HCT116 (cell line): ENCODE data around the gene ANKRD39.

ENCODE experiments used
- EZH2 ChIP-seq: fragments of 200-600 bp; sonication (generic); IDR thresholded peaks from 2 replicates; pipeline ENCODE4 v1.6.1; 2017; ENCODE audit warnings: antibody characterized with exemption, mixed run types
- EZH2phosphoT487 ChIP-seq: fragments of 200-600 bp; IDR thresholded peaks from 2 replicates; pipeline ENCODE4 v1.6.1; 2018; ENCODE audit warnings: antibody characterized with exemption, borderline replicate concordance
- POLR2A ChIP-seq: IDR thresholded peaks from 2 replicates; pipeline ENCODE4 v1.7.0; 2011; ENCODE audit warnings: borderline replicate concordance; ENCODE audit not compliant: insufficient read depth, insufficient read length; ENCODE audit errors: extremely low read depth
- POLR2AphosphoS5 ChIP-seq: IDR thresholded peaks from 2 replicates; pipeline ENCODE4 v1.6.1; 2011; ENCODE audit warnings: mild to moderate bottlenecking, low read depth, low read length, moderate library complexity
- SP1 ChIP-seq: IDR thresholded peaks from 2 replicates; pipeline ENCODE4 v1.6.1; 2012; ENCODE audit warnings: low read depth
- TF ChIP-seq, protein P1 (sequence below): IDR thresholded peaks from 2 replicates; pipeline ENCODE4 v1.6.1; 2012; ENCODE audit warnings: low read depth
- TF ChIP-seq, protein P2 (sequence below): IDR thresholded peaks from 2 replicates; pipeline ENCODE4 v1.6.1; 2012
- TF ChIP-seq, protein P3 (sequence below), 3 experiments: fragments of 200-600 bp in 1 of 3; sonication (generic) in 1 of 3; IDR thresholded peaks in 2 of 3; conservative IDR thresholded peaks in 1 of 3; 2 replicates each; pipeline ENCODE4 v1.5.1; 2012 to 2017; ENCODE audit warnings: low read depth in 2 of 3, low read length in 2 of 3, antibody characterized with exemption in 1 of 3, borderline replicate concordance in 1 of 3, control low read depth in 1 of 3, mild to moderate bottlenecking in 1 of 3, mixed read lengths in 1 of 3, mixed run types in 1 of 3, moderate library complexity in 1 of 3; ENCODE audit not compliant: insufficient read depth in 1 of 3

DNA sequence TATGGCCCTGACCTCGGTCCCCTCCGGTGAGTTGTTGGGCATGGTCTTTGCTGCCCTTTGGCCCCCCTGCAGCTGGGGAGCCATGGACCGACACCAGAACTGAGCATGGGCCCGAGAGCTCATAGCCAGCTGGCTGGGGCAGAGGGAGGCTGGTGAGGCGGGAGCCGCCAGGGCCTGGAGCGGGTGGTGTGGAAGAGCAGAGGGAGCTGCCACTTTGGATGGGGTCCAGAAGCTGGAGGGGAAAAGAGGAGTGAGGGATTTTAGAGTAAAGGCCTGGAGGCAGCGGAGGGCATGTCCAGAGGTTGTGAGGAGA lies 58.2 kb downstream of the ANKRD39 start:
- TF ChIP-seq POLR2AphosphoS5 = no peak
- TF ChIP-seq, protein P1, sequence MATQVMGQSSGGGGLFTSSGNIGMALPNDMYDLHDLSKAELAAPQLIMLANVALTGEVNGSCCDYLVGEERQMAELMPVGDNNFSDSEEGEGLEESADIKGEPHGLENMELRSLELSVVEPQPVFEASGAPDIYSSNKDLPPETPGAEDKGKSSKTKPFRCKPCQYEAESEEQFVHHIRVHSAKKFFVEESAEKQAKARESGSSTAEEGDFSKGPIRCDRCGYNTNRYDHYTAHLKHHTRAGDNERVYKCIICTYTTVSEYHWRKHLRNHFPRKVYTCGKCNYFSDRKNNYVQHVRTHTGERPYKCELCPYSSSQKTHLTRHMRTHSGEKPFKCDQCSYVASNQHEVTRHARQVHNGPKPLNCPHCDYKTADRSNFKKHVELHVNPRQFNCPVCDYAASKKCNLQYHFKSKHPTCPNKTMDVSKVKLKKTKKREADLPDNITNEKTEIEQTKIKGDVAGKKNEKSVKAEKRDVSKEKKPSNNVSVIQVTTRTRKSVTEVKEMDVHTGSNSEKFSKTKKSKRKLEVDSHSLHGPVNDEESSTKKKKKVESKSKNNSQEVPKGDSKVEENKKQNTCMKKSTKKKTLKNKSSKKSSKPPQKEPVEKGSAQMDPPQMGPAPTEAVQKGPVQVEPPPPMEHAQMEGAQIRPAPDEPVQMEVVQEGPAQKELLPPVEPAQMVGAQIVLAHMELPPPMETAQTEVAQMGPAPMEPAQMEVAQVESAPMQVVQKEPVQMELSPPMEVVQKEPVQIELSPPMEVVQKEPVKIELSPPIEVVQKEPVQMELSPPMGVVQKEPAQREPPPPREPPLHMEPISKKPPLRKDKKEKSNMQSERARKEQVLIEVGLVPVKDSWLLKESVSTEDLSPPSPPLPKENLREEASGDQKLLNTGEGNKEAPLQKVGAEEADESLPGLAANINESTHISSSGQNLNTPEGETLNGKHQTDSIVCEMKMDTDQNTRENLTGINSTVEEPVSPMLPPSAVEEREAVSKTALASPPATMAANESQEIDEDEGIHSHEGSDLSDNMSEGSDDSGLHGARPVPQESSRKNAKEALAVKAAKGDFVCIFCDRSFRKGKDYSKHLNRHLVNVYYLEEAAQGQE = no peak
- TF ChIP-seq EZH2phosphoT487 = no peak
- TF ChIP-seq, protein P2, sequence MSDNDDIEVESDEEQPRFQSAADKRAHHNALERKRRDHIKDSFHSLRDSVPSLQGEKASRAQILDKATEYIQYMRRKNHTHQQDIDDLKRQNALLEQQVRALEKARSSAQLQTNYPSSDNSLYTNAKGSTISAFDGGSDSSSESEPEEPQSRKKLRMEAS = no peak
- no peak for TF ChIP-seq SP1
- TF ChIP-seq, protein P3, sequence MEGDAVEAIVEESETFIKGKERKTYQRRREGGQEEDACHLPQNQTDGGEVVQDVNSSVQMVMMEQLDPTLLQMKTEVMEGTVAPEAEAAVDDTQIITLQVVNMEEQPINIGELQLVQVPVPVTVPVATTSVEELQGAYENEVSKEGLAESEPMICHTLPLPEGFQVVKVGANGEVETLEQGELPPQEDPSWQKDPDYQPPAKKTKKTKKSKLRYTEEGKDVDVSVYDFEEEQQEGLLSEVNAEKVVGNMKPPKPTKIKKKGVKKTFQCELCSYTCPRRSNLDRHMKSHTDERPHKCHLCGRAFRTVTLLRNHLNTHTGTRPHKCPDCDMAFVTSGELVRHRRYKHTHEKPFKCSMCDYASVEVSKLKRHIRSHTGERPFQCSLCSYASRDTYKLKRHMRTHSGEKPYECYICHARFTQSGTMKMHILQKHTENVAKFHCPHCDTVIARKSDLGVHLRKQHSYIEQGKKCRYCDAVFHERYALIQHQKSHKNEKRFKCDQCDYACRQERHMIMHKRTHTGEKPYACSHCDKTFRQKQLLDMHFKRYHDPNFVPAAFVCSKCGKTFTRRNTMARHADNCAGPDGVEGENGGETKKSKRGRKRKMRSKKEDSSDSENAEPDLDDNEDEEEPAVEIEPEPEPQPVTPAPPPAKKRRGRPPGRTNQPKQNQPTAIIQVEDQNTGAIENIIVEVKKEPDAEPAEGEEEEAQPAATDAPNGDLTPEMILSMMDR (IDR thresholded peaks at IDR 0.05 in 2 of 3, conservative IDR thresholded peaks at IDR 0.05 in 1 of 3; ENCODE audit: borderline replicate concordance in 1 of 3, insufficient read depth in 1 of 3, low read depth in 2 of 3, low read length in 2 of 3) = no peak
- TF ChIP-seq POLR2A = no peak
- no peak for TF ChIP-seq EZH2
